Measurements from ENCODE around the gene FBXO10. TPM values are rescaled to one million over a fixed set of nuclear protein-coding genes. Genes with fewer than 3 reads are reported as not detected.
"Not testable (repeated sequence)": the region's sequence is repeated elsewhere in the genome, so short reads cannot be mapped to it uniquely, and the experiment has no call there.

The FBXO10 gene
- total RNA-seq, 1 donor from 2014 or later: 8.0 TPM

- H3K27me3 ChIP-seq: no peaks in the 10 kb centered on the region
- H3K4me3 ChIP-seq: no peak overlapping the region
- ATAC-seq (no peak), DNase-seq (no peak)
- intact Hi-C loops (cut with DNase I): no loop called here
- peaks cover 15% of the 10 kb centered on the region for H3K4me1 ChIP-seq
- H3K27ac ChIP-seq: no peak overlapping the region
- no peak for TF ChIP-seq CTCF (IDR thresholded peaks at IDR 0.05)
- H3K36me3 ChIP-seq: no peaks in the 10 kb centered on the region
- H3K9me3 ChIP-seq: no peaks in the 10 kb centered on the region
Observed at GRCh38 chr9:37468620-37469019, 107.6 kb downstream of the FBXO10 start.

- H3K36me3 ChIP-seq; intact Hi-C loops (cut with DNase I); H3K4me3 ChIP-seq; H3K27ac ChIP-seq; ATAC-seq; DNase-seq; H3K9me3 ChIP-seq; H3K27me3 ChIP-seq: not testable (repeated sequence)
- H3K4me1 ChIP-seq: peaks cover 20% of the 10 kb centered on the region
Observed at GRCh38 chr9:37467530-37467929, 108.7 kb downstream of the FBXO10 start.

- Histone ChIP-seq H3K27me3 (no peaks in the 10 kb centered on the region), H3K4me1 (peaks cover 26% of the 10 kb centered on the region), H3K36me3 (no peaks in the 10 kb centered on the region), H3K4me3 (peak overlapping the region; percentile 95), H3K9me3 (no peaks in the 10 kb centered on the region), H3K27ac (peak overlapping the region; percentile 98)
- intact Hi-C loops (cut with DNase I): no loop called here
- no peak for TF ChIP-seq CTCF (IDR thresholded peaks at IDR 0.05)
- DNase-seq (peak; percentile 82), ATAC-seq (peak; percentile 4)
Observed at GRCh38 chr9:37466037-37466709, 110.0 kb downstream of the FBXO10 start.

GRCh38 chr9:37465249-37466036, 110.7 kb downstream of the FBXO10 start, which contains the start of gene ZBTB5:
Gene ZBTB5 (minus strand): TSS chr9:37465450. CDS start chr9:37442551, 22,899 bp downstream.
- Histone ChIP-seq H3K27ac (peak within 1 kb of the TSS; percentile 98), H3K4me3 (peak within 1 kb of the TSS; percentile 95), H3K27me3 (no peaks in the 10 kb centered on the region), H3K4me1 (peaks cover 26% of the 10 kb centered on the region), H3K9me3 (no peaks in the 10 kb centered on the region), H3K36me3 (no peaks in the 10 kb centered on the region)
- no peak for TF ChIP-seq CTCF (IDR thresholded peaks at IDR 0.05)
- DNase-seq (peak; percentile 98), ATAC-seq (peak; percentile 92)
- intact Hi-C loops (cut with DNase I): no loop called here

- Histone ChIP-seq H3K27ac (peak overlapping the region; percentile 98), H3K36me3 (no peaks in the 10 kb centered on the region)
- intact Hi-C loops (cut with DNase I): no loop called here
Observed at GRCh38 chr9:37464426-37465248, 111.5 kb downstream of the FBXO10 start.

More at GRCh38 chr9:37464426-37465248, 111.5 kb downstream of the FBXO10 start:
- no peak for TF ChIP-seq CTCF (IDR thresholded peaks at IDR 0.05)
- peaks cover 26% of the 10 kb centered on the region for H3K4me1 ChIP-seq
- H3K27me3 ChIP-seq: no peaks in the 10 kb centered on the region
- peak; percentile 92 for DNase-seq
- no peaks in the 10 kb centered on the region for H3K9me3 ChIP-seq
- ATAC-seq: peak; percentile 66
- H3K4me3 ChIP-seq: peak overlapping the region; percentile 95
